Bronchial epithelial cell (primary cell): ENCODE results near the gene FARP1. TPM values are rescaled to one million over a fixed set of nuclear protein-coding genes. Genes with fewer than 3 reads are reported as not detected.

Experiments used
- DNase-seq: peaks from one replicate; pipeline ENCODE4 v3.0.0-alpha.2; 2010; ENCODE audit warnings: low read depth
- FAIRE-seq: peaks from 2 replicates; lab custom pipeline; 2011; peaks lifted over from hg19 to GRCh38; lab: Jason Lieb, UNC
- H3K27me3 ChIP-seq: 2 replicates; pipeline ENCODE4 v1.5.1; 2011; ENCODE audit warnings: low read length; ENCODE audit not compliant: control insufficient read depth, insufficient read depth
- H3K36me3 ChIP-seq: 2 replicates; pipeline ENCODE4 v1.5.1; 2011; ENCODE audit warnings: low read length; ENCODE audit not compliant: control insufficient read depth, insufficient read depth
- H3K4me3 ChIP-seq: 2 replicates; pipeline ENCODE4 v1.5.1; 2011; ENCODE audit warnings: mild to moderate bottlenecking, low read depth, low read length, control low read depth
- CTCF ChIP-seq: IDR thresholded peaks from 2 replicates; pipeline ENCODE4 v1.5.1; 2011; ENCODE audit warnings: mild to moderate bottlenecking, moderate library complexity, low read length, control low read depth, inconsistent platforms; ENCODE audit not compliant: insufficient read depth, severe bottlenecking
- total RNA-seq: library from RNA; depleted of rRNA; stranded (reverse); fragments of >200 nt; gene quantifications from 2 replicates; pipeline ENCODE4 v1.2.1, GENCODE V29; 2014

FARP1 gene
- total RNA-seq, 1 donor from 2014 or later: 11.1 TPM

- no peak for TF ChIP-seq CTCF
- FAIRE-seq (peak; percentile 28), DNase-seq (no peak)
- Histone ChIP-seq H3K36me3 (peaks cover 24% of the 10 kb centered on the region), H3K27me3 (no peaks in the 10 kb centered on the region), H3K4me3 (no peak overlapping the region)
Observed at GRCh38 chr13:98451676-98452470, 309.0 kb downstream of the FARP1 start.

GRCh38 chr13:98452851-98453843 lies 310.3 kb downstream of the FARP1 start:
- FAIRE-seq (no peak), DNase-seq (no peak)
- no peak for TF ChIP-seq CTCF
- Histone ChIP-seq H3K27me3 (no peaks in the 10 kb centered on the region), H3K4me3 (no peak overlapping the region), H3K36me3 (peaks cover 32% of the 10 kb centered on the region)

GRCh38 chr13:98454389-98454881 lies 311.5 kb downstream of the FARP1 start:
- no peak for TF ChIP-seq CTCF
- peak; percentile 32 for DNase-seq
- H3K27me3 ChIP-seq: no peaks in the 10 kb centered on the region
- peaks cover 37% of the 10 kb centered on the region for H3K36me3 ChIP-seq
- no peak overlapping the region for H3K4me3 ChIP-seq
- FAIRE-seq: no peak

GRCh38 chr13:98456413-98456845 lies 313.5 kb downstream of the FARP1 start:
- TF ChIP-seq CTCF: no peak
- Histone ChIP-seq H3K4me3 (no peak overlapping the region), H3K27me3 (no peaks in the 10 kb centered on the region), H3K36me3 (peaks cover 43% of the 10 kb centered on the region)
- DNase-seq (no peak), FAIRE-seq (no peak)

- FAIRE-seq (no peak), DNase-seq (no peak)
- Histone ChIP-seq H3K27me3 (no peaks in the 10 kb centered on the region), H3K36me3 (peaks cover 46% of the 10 kb centered on the region), H3K4me3 (no peak overlapping the region)
- no peak for TF ChIP-seq CTCF
Observed at GRCh38 chr13:98457053-98457452, 314.2 kb downstream of the FARP1 start.
